Osteoblast (primary cell): ENCODE results near the gene TMEM60. TPM values are rescaled to one million over a fixed set of nuclear protein-coding genes. Genes with fewer than 3 reads are reported as not detected.
A peak's percentile ranks its signal among the peaks of the same experiment; 100 is the strongest.

Source experiments
- DNase-seq: peaks from one replicate; pipeline ENCODE4 v3.0.0; 2011; ENCODE audit warnings: low spot score, mixed read lengths; ENCODE audit not compliant: insufficient read length; ENCODE audit errors: missing footprints
- H2AFZ ChIP-seq: 2 replicates; pipeline ENCODE4 v1.6.0; 2011; ENCODE audit warnings: mild to moderate bottlenecking, low read length
- H3K27ac ChIP-seq: 2 replicates; pipeline ENCODE4 v1.5.1; 2011; ENCODE audit warnings: mild to moderate bottlenecking, low read depth, low read length, moderate library complexity
- H3K27me3 ChIP-seq: 2 replicates; pipeline ENCODE4 v1.6.0; 2012; ENCODE audit warnings: mild to moderate bottlenecking, control low read depth, inconsistent platforms, low read length, moderate library complexity; ENCODE audit not compliant: insufficient read depth
- H3K36me3 ChIP-seq: 2 replicates; pipeline ENCODE4 v1.5.1; 2011; ENCODE audit warnings: mild to moderate bottlenecking, low read length, control low read depth, moderate library complexity; ENCODE audit not compliant: insufficient read depth
- H3K4me1 ChIP-seq: 2 replicates; pipeline ENCODE4 v1.5.1; 2011; ENCODE audit warnings: mild to moderate bottlenecking, low read length, control low read depth, moderate library complexity; ENCODE audit not compliant: insufficient read depth
- H3K4me2 ChIP-seq: 2 replicates; pipeline ENCODE4 v1.6.0; 2011; ENCODE audit warnings: mild to moderate bottlenecking, low read length; ENCODE audit not compliant: insufficient read depth
- H3K4me3 ChIP-seq: fragments of 200-600 bp; sonication (generic); 3 replicates; pipeline ENCODE4 v1.5.1; 2012; ENCODE audit warnings: mild to moderate bottlenecking, low read length, inconsistent platforms; ENCODE audit not compliant: insufficient read depth
- H3K79me2 ChIP-seq: 2 replicates; pipeline ENCODE4 v1.6.0; 2012; ENCODE audit warnings: mild to moderate bottlenecking, low read length, control low read depth, inconsistent platforms; ENCODE audit not compliant: insufficient read depth
- H3K9me3 ChIP-seq: 2 replicates; pipeline ENCODE4 v1.5.1; 2011; ENCODE audit warnings: low read depth, low read length, control low read depth
- H4K20me1 ChIP-seq: 2 replicates; pipeline ENCODE4 v1.6.0; 2012; ENCODE audit warnings: mild to moderate bottlenecking, low read length, control low read depth; ENCODE audit not compliant: insufficient read depth
- total RNA-seq: library from RNA; depleted of rRNA; stranded (reverse); fragments of >200 nt; gene quantifications from 2 replicates; pipeline ENCODE4 v1.2.3, GENCODE V29; 2012
- TF ChIP-seq, protein P1 (sequence below): IDR thresholded peaks from 2 replicates; pipeline ENCODE4 v1.5.1; 2011; ENCODE audit warnings: mild to moderate bottlenecking, low read depth, low read length, moderate library complexity; ENCODE audit errors: extremely low read depth

The TMEM60 gene
- total RNA-seq, 1 donor: 20.3 TPM

DNA sequence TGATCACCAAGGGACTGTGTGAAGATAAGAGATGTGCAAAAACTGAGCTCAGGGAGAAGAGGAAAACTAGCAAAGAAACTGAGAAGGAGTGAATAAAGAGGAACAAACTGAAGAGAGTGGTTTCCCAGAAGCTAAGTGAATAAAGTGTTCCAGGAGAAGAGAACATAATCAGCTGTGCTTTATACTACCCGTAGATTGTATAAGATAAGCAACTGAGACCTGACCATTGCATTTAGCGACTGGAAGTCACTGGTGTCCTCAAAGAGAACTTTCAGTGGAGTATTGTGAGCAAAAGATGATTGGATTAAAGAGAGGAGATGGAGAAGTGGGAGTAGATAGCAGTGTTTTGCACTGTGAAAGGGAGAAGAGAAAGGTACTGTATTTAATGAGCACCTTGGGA lies 14.9 kb upstream of the TMEM60 start:
- no peak for DNase-seq
- Histone ChIP-seq H3K9me3 (no peaks in the 10 kb centered on the region), H2AFZ (peak overlapping the region; percentile 7), H3K4me2 (no peak overlapping the region), H3K27ac (no peak overlapping the region), H3K4me1 (peaks cover 12% of the 10 kb centered on the region), H3K36me3 (peaks cover 5% of the 10 kb centered on the region), H3K27me3 (no peaks in the 10 kb centered on the region), H3K79me2 (peaks cover 72% of the 10 kb centered on the region), H4K20me1 (peaks cover 2% of the 10 kb centered on the region), H3K4me3 (no peak overlapping the region)
- TF ChIP-seq, protein P1, sequence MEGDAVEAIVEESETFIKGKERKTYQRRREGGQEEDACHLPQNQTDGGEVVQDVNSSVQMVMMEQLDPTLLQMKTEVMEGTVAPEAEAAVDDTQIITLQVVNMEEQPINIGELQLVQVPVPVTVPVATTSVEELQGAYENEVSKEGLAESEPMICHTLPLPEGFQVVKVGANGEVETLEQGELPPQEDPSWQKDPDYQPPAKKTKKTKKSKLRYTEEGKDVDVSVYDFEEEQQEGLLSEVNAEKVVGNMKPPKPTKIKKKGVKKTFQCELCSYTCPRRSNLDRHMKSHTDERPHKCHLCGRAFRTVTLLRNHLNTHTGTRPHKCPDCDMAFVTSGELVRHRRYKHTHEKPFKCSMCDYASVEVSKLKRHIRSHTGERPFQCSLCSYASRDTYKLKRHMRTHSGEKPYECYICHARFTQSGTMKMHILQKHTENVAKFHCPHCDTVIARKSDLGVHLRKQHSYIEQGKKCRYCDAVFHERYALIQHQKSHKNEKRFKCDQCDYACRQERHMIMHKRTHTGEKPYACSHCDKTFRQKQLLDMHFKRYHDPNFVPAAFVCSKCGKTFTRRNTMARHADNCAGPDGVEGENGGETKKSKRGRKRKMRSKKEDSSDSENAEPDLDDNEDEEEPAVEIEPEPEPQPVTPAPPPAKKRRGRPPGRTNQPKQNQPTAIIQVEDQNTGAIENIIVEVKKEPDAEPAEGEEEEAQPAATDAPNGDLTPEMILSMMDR: no peak

DNA sequence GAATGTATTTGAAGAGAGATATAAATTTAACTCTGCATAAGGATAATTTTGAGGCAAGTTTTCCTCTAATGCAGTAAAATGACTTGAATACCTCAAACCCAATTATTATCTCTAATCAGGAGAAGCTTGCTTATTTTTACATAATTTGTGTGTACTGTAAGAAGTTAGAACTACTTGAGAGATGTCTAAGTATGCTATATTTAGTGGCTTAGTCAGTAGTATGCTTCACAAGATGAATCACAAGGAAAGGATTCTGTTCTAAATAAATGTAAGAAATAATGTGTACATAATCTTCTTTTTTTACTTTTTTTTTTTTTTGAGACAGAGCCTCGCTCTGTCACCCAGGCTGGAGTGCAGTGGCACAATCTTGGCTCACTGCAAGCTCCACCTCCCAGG lies 14.1 kb upstream of the TMEM60 start:
- Histone ChIP-seq H3K4me3 (peak overlapping the region; percentile 19), H2AFZ (no peak overlapping the region), H3K36me3 (peaks cover 5% of the 10 kb centered on the region), H4K20me1 (peaks cover 2% of the 10 kb centered on the region), H3K4me1 (peaks cover 12% of the 10 kb centered on the region), H3K27me3 (no peaks in the 10 kb centered on the region), H3K9me3 (no peaks in the 10 kb centered on the region), H3K79me2 (peaks cover 77% of the 10 kb centered on the region), H3K27ac (peak overlapping the region; percentile 92), H3K4me2 (peak overlapping the region; percentile 73)
- TF ChIP-seq, protein P1: no peak
- DNase-seq: peak; percentile 90

DNA sequence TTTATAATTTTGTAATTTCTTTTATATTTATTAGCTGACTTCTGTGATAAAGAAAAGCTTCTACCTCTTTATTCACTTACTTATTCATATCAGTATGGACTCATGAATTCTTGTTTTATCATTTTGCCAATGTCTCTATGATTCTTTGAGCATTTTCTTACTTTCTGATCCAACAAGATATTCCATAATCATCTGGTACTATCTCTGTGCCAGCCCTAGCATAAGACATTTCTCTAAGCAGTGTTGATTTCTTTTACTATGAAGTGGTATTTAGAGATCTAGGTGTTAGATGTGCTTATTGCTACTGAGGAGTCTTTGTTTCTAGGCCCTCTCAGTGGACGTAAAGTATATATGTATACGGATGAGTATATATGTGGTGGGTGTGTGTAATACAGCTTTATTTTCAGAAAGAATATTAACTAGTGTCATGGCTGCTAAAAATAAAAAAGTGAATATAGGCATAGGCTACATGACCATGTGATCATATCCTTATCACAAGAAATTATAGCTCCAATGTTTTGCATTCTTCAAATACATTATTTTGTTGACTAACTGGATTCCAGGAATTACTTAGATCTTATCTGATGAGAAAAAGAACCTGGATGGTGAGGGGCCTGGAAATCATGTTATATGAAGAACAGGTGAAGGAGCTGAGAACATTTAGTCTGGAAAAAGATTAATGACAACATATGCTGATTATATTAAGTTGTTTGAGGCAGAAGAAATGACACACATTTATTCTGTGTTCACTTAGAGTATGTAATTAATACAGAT lies 13.5 kb upstream of the TMEM60 start:
- peak overlapping the region; percentile 92 for H3K27ac ChIP-seq
- peak overlapping the region; percentile 73 for H3K4me2 ChIP-seq
- no peak for DNase-seq
- peaks cover 12% of the 10 kb centered on the region for H3K4me1 ChIP-seq
- TF ChIP-seq, protein P1: no peak
- peaks cover 2% of the 10 kb centered on the region for H4K20me1 ChIP-seq
- H3K4me3 ChIP-seq: peak overlapping the region; percentile 19
- peaks cover 5% of the 10 kb centered on the region for H3K36me3 ChIP-seq
- H2AFZ ChIP-seq: no peak overlapping the region
- no peaks in the 10 kb centered on the region for H3K27me3 ChIP-seq
- no peaks in the 10 kb centered on the region for H3K9me3 ChIP-seq
- peaks cover 79% of the 10 kb centered on the region for H3K79me2 ChIP-seq

DNA sequence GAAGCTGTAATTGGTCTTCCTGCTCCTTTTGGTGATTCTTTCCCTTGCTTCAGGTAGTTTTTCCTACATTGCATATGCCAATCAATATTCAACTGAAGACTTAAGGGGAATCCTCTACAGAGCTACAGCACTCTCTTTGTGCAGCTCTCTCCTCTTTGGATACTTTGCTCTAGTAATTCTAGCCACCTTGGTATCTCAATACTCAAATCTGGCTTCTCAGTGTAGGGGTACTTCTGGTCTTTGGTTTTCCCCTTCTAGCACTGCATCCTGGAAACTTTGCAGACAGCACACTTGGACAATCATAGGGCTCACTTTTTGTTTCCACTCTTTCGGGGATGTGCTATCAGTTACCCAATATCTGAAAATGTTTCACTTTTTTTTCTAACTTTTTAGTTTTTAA lies 10.3 kb upstream of the TMEM60 start:
- DNase-seq: no peak
- peaks cover 87% of the 10 kb centered on the region for H3K79me2 ChIP-seq
- no peak overlapping the region for H3K4me3 ChIP-seq
- no peaks in the 10 kb centered on the region for H3K36me3 ChIP-seq
- H2AFZ ChIP-seq: no peak overlapping the region
- H3K27me3 ChIP-seq: no peaks in the 10 kb centered on the region
- H3K27ac ChIP-seq: no peak overlapping the region
- no peak overlapping the region for H3K4me2 ChIP-seq
- no peaks in the 10 kb centered on the region for H3K9me3 ChIP-seq
- H3K4me1 ChIP-seq: peaks cover 12% of the 10 kb centered on the region
- TF ChIP-seq, protein P1: no peak
- H4K20me1 ChIP-seq: no peaks in the 10 kb centered on the region
